K562 (cell line): ENCODE data around the gene APBA2. TPM values are rescaled to one million over a fixed set of nuclear protein-coding genes. Genes with fewer than 3 reads are reported as not detected.

ENCODE experiments used
- DACH1 ChIP-seq: fragments of 450-650 bp; IDR thresholded peaks from 2 replicates; pipeline ENCODE4 v1.6.1; 2018; ENCODE audit not compliant: partially characterized antibody
- EP400 ChIP-seq: fragments of 450-650 bp; IDR thresholded peaks from 2 replicates; pipeline ENCODE4 v1.6.1; 2017; ENCODE audit warnings: antibody characterized with exemption, mild to moderate bottlenecking, moderate library complexity
- GATA2 ChIP-seq: sonication (generic); formaldehyde crosslinking; IDR thresholded peaks from 2 replicates; pipeline ENCODE4 v1.4.0; 2020; ENCODE audit warnings: mild to moderate bottlenecking, missing genetic modification reagents
- MEF2A ChIP-seq: IDR thresholded peaks from 2 replicates; pipeline ENCODE4 v1.6.1; 2011; ENCODE audit warnings: low read depth, mild to moderate bottlenecking, low read length, moderate library complexity; ENCODE audit not compliant: control insufficient read depth
- MEF2D ChIP-seq: conservative IDR thresholded peaks from 2 replicates; pipeline ENCODE4 v1.6.1; 2016; ENCODE audit warnings: low read depth, missing genetic modification characterization, missing compliant biosample characterization
- POLR2G ChIP-seq: fragments of 200-400 bp; formaldehyde crosslinking; IDR thresholded peaks from 2 replicates; pipeline ENCODE4 v1.6.1; 2017; ENCODE audit warnings: low read depth, mild to moderate bottlenecking, antibody characterized with exemption, low read length, moderate library complexity
- POLR3A ChIP-seq: IDR thresholded peaks from 2 replicates; pipeline ENCODE4 v1.6.1; 2011; ENCODE audit warnings: borderline replicate concordance, mild to moderate bottlenecking, moderate library complexity; ENCODE audit not compliant: insufficient read length, insufficient read depth; ENCODE audit errors: extremely low read depth
- POLR3G ChIP-seq: IDR thresholded peaks from 2 replicates; pipeline ENCODE4 v1.6.1; 2011; ENCODE audit not compliant: insufficient read length, insufficient replicate concordance; ENCODE audit errors: extremely low read depth
- STAT5B ChIP-seq: fragments of 250-450 bp; sonication (Bioruptor Pico); IDR thresholded peaks from 2 replicates; pipeline ENCODE4 v1.8.0; 2021; ENCODE audit warnings: mild to moderate bottlenecking, inconsistent platforms
- TGIF2 ChIP-seq: sonication (generic); formaldehyde crosslinking; IDR thresholded peaks from 2 replicates; pipeline ENCODE4 v1.8.1; 2022; ENCODE audit warnings: mild to moderate bottlenecking, missing genetic modification reagents, moderate library complexity
- ZNF551 ChIP-seq: fragments of 250-450 bp; sonication (Bioruptor Pico); IDR thresholded peaks from 2 replicates; pipeline ENCODE4 v1.5.0; 2021; ENCODE audit warnings: mild to moderate bottlenecking, moderate library complexity
- ZNF764 ChIP-seq: fragments of 250-450 bp; sonication (Bioruptor Pico); IDR thresholded peaks from 2 replicates; pipeline ENCODE4 v1.4.0; 2020; ENCODE audit warnings: low read depth, mild to moderate bottlenecking, moderate library complexity
- ZNF778 ChIP-seq: fragments of 450-650 bp; formaldehyde crosslinking; IDR thresholded peaks from 2 replicates; pipeline ENCODE4 v1.4.0; 2020; ENCODE audit warnings: mild to moderate bottlenecking, moderate library complexity
- polyA plus RNA-seq, 8 experiments: library from polyadenylated mRNA; depleted of rRNA in 4 of 8; stranded (reverse) in 5 of 8; unstranded in 3 of 8; fragments of >200 nt; fragmentation: Nextera tagmentation in 2 of 8; fragmentation: Illumina TruSeq in 1 of 8; extraction: Ambion mirVana in 2 of 8; extraction: Trizol in 1 of 8; gene quantifications; 2 replicates each; pipeline versions ENCODE4 v1.2.1 to v1.2.3, GENCODE V29; 2011 to 2014; ENCODE audit warnings: inconsistent platforms in 1 of 8, missing spikeins in 1 of 8
- total RNA-seq, 7 experiments: library from RNA; depleted of rRNA in 6 of 7; stranded (reverse); fragments of >200 nt in 6 of 7; fragmentation: Illumina TruSeq in 2 of 7; extraction: Trizol in 2 of 7; gene quantifications; 2 replicates each; pipeline versions ENCODE4 v1.2.1 to v1.2.3, GENCODE V29; 2011 to 2021; ENCODE audit warnings: low replicate concordance in 1 of 7
- TF ChIP-seq, protein P1 (sequence below): fragments of 250-450 bp; sonication (Bioruptor Pico); IDR thresholded peaks from 2 replicates; pipeline ENCODE4 v1.5.1; 2021; ENCODE audit warnings: mild to moderate bottlenecking
- TF ChIP-seq, protein P2 (sequence below): fragments of 200-800 bp; sonication (Bioruptor generic); IDR thresholded peaks from 2 replicates; pipeline ENCODE4 v1.6.1; 2017; ENCODE audit warnings: missing genetic modification characterization, missing compliant biosample characterization
- TF ChIP-seq, protein P3 (sequence below): fragments of 450-650 bp; formaldehyde crosslinking; IDR thresholded peaks from 2 replicates; pipeline ENCODE4 v1.4.0; 2020; ENCODE audit warnings: mild to moderate bottlenecking
- TF ChIP-seq, protein P4 (sequence below): sonication (generic); formaldehyde crosslinking; IDR thresholded peaks from 2 replicates; pipeline ENCODE4 v1.9.0; 2022; ENCODE audit warnings: mild to moderate bottlenecking, missing genetic modification reagents
- TF ChIP-seq, protein P5 (sequence below): fragments of 450-650 bp; IDR thresholded peaks from 2 replicates; pipeline ENCODE4 v1.6.1; 2018; ENCODE audit warnings: mild to moderate bottlenecking, low read depth; ENCODE audit not compliant: partially characterized antibody
- TF ChIP-seq, protein P6 (sequence below): fragments of 250-450 bp; sonication (Bioruptor Pico); IDR thresholded peaks from 2 replicates; pipeline ENCODE4 v1.5.0; 2021
- TF ChIP-seq, protein P7 (sequence below): fragments of 450-650 bp; IDR thresholded peaks from 2 replicates; pipeline ENCODE4 v1.6.1; 2016; ENCODE audit warnings: antibody characterized with exemption

Gene APBA2
- total and polyA plus RNA-seq, 9 of the 15 experiments (the other 6 are each of a cell fraction or from before 2014, with no cell fraction given), result 0.24 to 40.9 (median 25.2) TPM

DNA sequence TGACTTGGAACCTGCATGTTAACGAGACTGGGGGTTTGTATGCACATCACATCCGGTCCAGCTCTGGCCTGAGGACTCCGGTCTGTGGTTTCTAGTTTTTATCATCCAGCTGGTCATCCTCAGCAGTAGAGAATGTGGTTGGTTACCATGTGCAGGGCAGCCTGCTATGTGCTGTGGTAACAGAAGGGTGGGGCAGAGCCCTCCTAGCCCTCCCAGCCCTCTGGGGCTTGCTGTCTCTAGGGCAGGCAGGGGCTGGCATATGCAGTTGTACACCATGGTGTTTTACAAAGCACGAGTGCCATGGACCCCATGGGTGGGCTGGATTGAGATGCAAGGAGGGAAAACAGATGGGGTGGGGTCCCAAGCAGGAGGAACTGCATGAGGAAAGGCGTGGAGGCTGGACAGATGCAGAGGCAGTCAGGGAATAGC lies 70.2 kb downstream of the APBA2 start (continued):
- TF ChIP-seq, protein P1, sequence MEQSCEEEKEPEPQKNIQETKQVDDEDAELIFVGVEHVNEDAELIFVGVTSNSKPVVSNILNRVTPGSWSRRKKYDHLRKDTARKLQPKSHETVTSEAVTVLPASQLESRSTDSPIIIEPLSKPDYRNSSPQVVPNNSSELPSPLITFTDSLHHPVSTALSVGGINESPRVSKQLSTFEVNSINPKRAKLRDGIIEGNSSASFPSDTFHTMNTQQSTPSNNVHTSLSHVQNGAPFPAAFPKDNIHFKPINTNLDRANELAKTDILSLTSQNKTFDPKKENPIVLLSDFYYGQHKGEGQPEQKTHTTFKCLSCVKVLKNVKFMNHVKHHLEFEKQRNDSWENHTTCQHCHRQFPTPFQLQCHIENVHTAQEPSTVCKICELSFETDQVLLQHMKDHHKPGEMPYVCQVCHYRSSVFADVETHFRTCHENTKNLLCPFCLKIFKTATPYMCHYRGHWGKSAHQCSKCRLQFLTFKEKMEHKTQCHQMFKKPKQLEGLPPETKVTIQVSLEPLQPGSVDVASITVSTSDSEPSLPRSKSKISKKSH (CRISPR knock-in tag), result no peak
- TF ChIP-seq EP400 (no peak), DACH1 (peak; percentile 35), ZNF778 (no peak), TGIF2 (no peak), ZNF764 (no peak), MEF2D (tag) (no peak), MEF2A (no peak), POLR3A (no peak), POLR3G (no peak), GATA2 (CRISPR knock-in tag) (peak; percentile 37; the same call in 1 of the 2 replicates), POLR2G (no peak), ZNF551 (CRISPR knock-in tag) (no peak), STAT5B (CRISPR knock-in tag) (no peak)
- TF ChIP-seq, protein P2, sequence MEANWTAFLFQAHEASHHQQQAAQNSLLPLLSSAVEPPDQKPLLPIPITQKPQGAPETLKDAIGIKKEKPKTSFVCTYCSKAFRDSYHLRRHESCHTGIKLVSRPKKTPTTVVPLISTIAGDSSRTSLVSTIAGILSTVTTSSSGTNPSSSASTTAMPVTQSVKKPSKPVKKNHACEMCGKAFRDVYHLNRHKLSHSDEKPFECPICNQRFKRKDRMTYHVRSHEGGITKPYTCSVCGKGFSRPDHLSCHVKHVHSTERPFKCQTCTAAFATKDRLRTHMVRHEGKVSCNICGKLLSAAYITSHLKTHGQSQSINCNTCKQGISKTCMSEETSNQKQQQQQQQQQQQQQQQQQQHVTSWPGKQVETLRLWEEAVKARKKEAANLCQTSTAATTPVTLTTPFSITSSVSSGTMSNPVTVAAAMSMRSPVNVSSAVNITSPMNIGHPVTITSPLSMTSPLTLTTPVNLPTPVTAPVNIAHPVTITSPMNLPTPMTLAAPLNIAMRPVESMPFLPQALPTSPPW (CRISPR knock-in tag), result 0 out of 2 replicates have a peak, but pooled peaks have one; percentile 17
- TF ChIP-seq, protein P3, sequence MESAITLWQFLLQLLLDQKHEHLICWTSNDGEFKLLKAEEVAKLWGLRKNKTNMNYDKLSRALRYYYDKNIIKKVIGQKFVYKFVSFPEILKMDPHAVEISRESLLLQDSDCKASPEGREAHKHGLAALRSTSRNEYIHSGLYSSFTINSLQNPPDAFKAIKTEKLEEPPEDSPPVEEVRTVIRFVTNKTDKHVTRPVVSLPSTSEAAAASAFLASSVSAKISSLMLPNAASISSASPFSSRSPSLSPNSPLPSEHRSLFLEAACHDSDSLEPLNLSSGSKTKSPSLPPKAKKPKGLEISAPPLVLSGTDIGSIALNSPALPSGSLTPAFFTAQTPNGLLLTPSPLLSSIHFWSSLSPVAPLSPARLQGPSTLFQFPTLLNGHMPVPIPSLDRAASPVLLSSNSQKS (CRISPR knock-in tag), result no peak
- TF ChIP-seq, protein P4, sequence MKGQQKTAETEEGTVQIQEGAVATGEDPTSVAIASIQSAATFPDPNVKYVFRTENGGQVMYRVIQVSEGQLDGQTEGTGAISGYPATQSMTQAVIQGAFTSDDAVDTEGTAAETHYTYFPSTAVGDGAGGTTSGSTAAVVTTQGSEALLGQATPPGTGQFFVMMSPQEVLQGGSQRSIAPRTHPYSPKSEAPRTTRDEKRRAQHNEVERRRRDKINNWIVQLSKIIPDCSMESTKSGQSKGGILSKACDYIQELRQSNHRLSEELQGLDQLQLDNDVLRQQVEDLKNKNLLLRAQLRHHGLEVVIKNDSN (CRISPR knock-in tag), result no peak
- TF ChIP-seq, protein P5, sequence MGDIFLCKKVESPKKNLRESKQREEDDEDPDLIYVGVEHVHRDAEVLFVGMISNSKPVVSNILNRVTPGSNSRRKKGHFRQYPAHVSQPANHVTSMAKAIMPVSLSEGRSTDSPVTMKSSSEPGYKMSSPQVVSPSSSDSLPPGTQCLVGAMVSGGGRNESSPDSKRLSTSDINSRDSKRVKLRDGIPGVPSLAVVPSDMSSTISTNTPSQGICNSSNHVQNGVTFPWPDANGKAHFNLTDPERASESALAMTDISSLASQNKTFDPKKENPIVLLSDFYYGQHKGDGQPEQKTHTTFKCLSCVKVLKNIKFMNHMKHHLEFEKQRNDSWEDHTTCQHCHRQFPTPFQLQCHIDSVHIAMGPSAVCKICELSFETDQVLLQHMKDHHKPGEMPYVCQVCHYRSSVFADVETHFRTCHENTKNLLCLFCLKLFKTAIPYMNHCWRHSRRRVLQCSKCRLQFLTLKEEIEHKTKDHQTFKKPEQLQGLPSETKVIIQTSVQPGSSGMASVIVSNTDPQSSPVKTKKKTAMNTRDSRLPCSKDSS, result no peak
- TF ChIP-seq, protein P6, sequence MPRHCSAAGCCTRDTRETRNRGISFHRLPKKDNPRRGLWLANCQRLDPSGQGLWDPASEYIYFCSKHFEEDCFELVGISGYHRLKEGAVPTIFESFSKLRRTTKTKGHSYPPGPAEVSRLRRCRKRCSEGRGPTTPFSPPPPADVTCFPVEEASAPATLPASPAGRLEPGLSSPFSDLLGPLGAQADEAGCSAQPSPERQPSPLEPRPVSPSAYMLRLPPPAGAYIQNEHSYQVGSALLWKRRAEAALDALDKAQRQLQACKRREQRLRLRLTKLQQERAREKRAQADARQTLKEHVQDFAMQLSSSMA (CRISPR knock-in tag), result no peak
- TF ChIP-seq, protein P7, sequence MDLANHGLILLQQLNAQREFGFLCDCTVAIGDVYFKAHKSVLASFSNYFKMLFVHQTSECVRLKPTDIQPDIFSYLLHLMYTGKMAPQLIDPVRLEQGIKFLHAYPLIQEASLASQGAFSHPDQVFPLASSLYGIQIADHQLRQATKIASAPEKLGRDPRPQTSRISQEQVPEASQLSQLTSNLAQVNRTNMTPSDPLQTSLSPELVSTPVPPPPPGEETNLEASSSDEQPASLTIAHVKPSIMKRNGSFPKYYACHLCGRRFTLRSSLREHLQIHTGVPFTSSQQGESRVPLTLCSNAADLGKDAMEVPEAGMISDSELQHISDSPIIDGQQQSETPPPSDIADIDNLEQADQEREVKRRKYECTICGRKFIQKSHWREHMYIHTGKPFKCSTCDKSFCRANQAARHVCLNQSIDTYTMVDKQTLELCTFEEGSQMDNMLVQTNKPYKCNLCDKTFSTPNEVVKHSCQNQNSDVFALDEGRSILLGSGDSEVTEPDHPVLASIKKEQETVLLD, result no peak
